Large intestine (tissue), 3 donors: ENCODE measurements around the gene TCN2. TPM values are rescaled to one million over a fixed set of nuclear protein-coding genes. Genes with fewer than 3 reads are reported as not detected.
A peak's percentile ranks its signal among the peaks of the same experiment; 100 is the strongest.
"Not testable (repeated sequence)": the region's sequence is repeated elsewhere in the genome, so short reads cannot be mapped to it uniquely, and the experiment has no call there.

Experiments used
- DNase-seq, 2 donors: peaks; one replicate each; pipeline versions ENCODE4 v3.0.0 to v3.0.0-alpha.2; 2013
- H3K27ac ChIP-seq: one replicate; pipeline ENCODE4 v1.5.1; 2013; ENCODE audit warnings: low read length
- H3K27me3 ChIP-seq: 2 replicates; pipeline ENCODE4 v1.6.1; 2013; ENCODE audit warnings: low read length; ENCODE audit not compliant: control insufficient read depth, insufficient read depth
- H3K36me3 ChIP-seq: 2 replicates; pipeline ENCODE4 v1.6.1; 2013; ENCODE audit warnings: low read length; ENCODE audit not compliant: control insufficient read depth, insufficient read depth
- H3K4me1 ChIP-seq: one replicate; pipeline ENCODE4 v1.6.1; 2013; ENCODE audit warnings: low read length; ENCODE audit not compliant: control insufficient read depth, insufficient read depth
- H3K4me3 ChIP-seq: one replicate; pipeline ENCODE4 v1.5.1; 2013; ENCODE audit warnings: low read length
- H3K9me3 ChIP-seq: one replicate; pipeline ENCODE4 v1.6.1; 2013; ENCODE audit warnings: mild to moderate bottlenecking, low read depth, low read length, moderate library complexity; ENCODE audit not compliant: control insufficient read depth
- WGBS: methylation state at CpG from one replicate; pipeline ENCODE4 v1.1.5; 2013; ENCODE audit warnings: low lambda C conversion rate; ENCODE audit not compliant: insufficient coverage; 5-methylcytosine and 5-hydroxymethylcytosine counted together
- polyA plus RNA-seq: library from polyadenylated mRNA; unstranded; fragments of 120-200 nt; gene quantifications from one replicate; pipeline ENCODE4 v1.2.1, GENCODE V29; 2013

The TCN2 gene
- polyA plus RNA-seq, 1 donor, result 44.6 TPM

- no peak overlapping the region for H3K4me3 ChIP-seq
- peaks cover 12% of the 10 kb centered on the region for H3K4me1 ChIP-seq
- peaks cover 16% of the 10 kb centered on the region for H3K36me3 ChIP-seq
- no peak for DNase-seq
- H3K27me3 ChIP-seq, result no peaks in the 10 kb centered on the region
- H3K9me3 ChIP-seq, result no peaks in the 10 kb centered on the region
- no peak overlapping the region for H3K27ac ChIP-seq
- no CpG with 5 or more reads among the region's 13 CpGs for WGBS
Observed at GRCh38 chr22:30664798-30665197, 57.8 kb downstream of the TCN2 start.

GRCh38 chr22:30665266-30665665 is 58.3 kb downstream of the TCN2 start:
- H3K27me3 ChIP-seq, result no peaks in the 10 kb centered on the region
- no peak overlapping the region for H3K27ac ChIP-seq
- WGBS, result 78% methylated on average over 1 of the region's 2 CpGs
- no peak for DNase-seq
- no peak overlapping the region for H3K4me3 ChIP-seq
- H3K4me1 ChIP-seq, result peaks cover 12% of the 10 kb centered on the region
- H3K36me3 ChIP-seq, result peaks cover 16% of the 10 kb centered on the region
- H3K9me3 ChIP-seq, result no peaks in the 10 kb centered on the region

- no peak for DNase-seq
- no peak overlapping the region for H3K4me3 ChIP-seq
- H3K27ac ChIP-seq, result no peak overlapping the region
- H3K27me3 ChIP-seq, result no peaks in the 10 kb centered on the region
- no peaks in the 10 kb centered on the region for H3K9me3 ChIP-seq
- no CpG with 5 or more reads among the region's 4 CpGs for WGBS
- H3K4me1 ChIP-seq, result peaks cover 12% of the 10 kb centered on the region
- peaks cover 16% of the 10 kb centered on the region for H3K36me3 ChIP-seq
Observed at GRCh38 chr22:30665786-30666185, 58.8 kb downstream of the TCN2 start.

- H3K36me3 ChIP-seq, result peaks cover 14% of the 10 kb centered on the region
- H3K27ac ChIP-seq, result peak overlapping the region; percentile 92
- H3K9me3 ChIP-seq, result no peaks in the 10 kb centered on the region
- peak overlapping the region; percentile 65 for H3K4me3 ChIP-seq
- DNase-seq, result peak; percentile 78 to 92
- H3K4me1 ChIP-seq, result peaks cover 12% of the 10 kb centered on the region
- no CpG with 5 or more reads among the region's 18 CpGs for WGBS
- H3K27me3 ChIP-seq, result no peaks in the 10 kb centered on the region
Observed at GRCh38 chr22:30667107-30667493, 60.1 kb downstream of the TCN2 start.

GRCh38 chr22:30667494-30668385 is 60.8 kb downstream of the TCN2 start, which contains the start of gene DUSP18:
DUSP18 (minus strand) TSS chr22:30667875; CDS start chr22:30664003, 3,872 bp downstream.
- Histone ChIP-seq H3K4me1 (peaks cover 12% of the 10 kb centered on the region), H3K27ac (peak within 1 kb of the TSS; percentile 92), H3K9me3 (no peaks in the 10 kb centered on the region), H3K27me3 (no peaks in the 10 kb centered on the region), H3K36me3 (peaks cover 8% of the 10 kb centered on the region), H3K4me3 (peak within 1 kb of the TSS; percentile 65)
- DNase-seq, result peak; percentile 94 to 97
- WGBS, result no CpG with 5 or more reads among the region's 77 CpGs

GRCh38 chr22:30668386-30668710 is 61.4 kb downstream of the TCN2 start:
- no CpG with 5 or more reads among the region's 10 CpGs for WGBS
- peak overlapping the region; percentile 92 for H3K27ac ChIP-seq

GRCh38 chr22:30671071-30671470 is 64.1 kb downstream of the TCN2 start:
- Histone ChIP-seq H3K27me3 (no peaks in the 10 kb centered on the region), H3K27ac (no peak overlapping the region), H3K4me3 (no peak overlapping the region), H3K9me3 (no peaks in the 10 kb centered on the region), H3K4me1 (peaks cover 10% of the 10 kb centered on the region), H3K36me3 (no peaks in the 10 kb centered on the region)
- no peak for DNase-seq
- no CpG with 5 or more reads among the region's 3 CpGs for WGBS

More at GRCh38 chr22:30668386-30668710, 61.4 kb downstream of the TCN2 start:
- DNase-seq, result no peak
- Histone ChIP-seq H3K9me3 (no peaks in the 10 kb centered on the region), H3K27me3 (no peaks in the 10 kb centered on the region), H3K4me3 (peak overlapping the region; percentile 65), H3K36me3 (peaks cover 5% of the 10 kb centered on the region), H3K4me1 (peaks cover 12% of the 10 kb centered on the region)

- Histone ChIP-seq H3K27ac (no peak overlapping the region), H3K9me3 (no peaks in the 10 kb centered on the region), H3K4me3 (no peak overlapping the region), H3K27me3 (no peaks in the 10 kb centered on the region), H3K4me1 (peaks cover 5% of the 10 kb centered on the region), H3K36me3 (no peaks in the 10 kb centered on the region)
- DNase-seq, result no peak
- WGBS, result no CpG with 5 or more reads among the region's 4 CpGs
Observed at GRCh38 chr22:30673136-30673535, 66.2 kb downstream of the TCN2 start.

- Histone ChIP-seq H3K4me1 (no peaks in the 10 kb centered on the region), H3K4me3 (no peak overlapping the region), H3K9me3 (no peaks in the 10 kb centered on the region), H3K27me3 (no peaks in the 10 kb centered on the region), H3K27ac (no peak overlapping the region), H3K36me3 (no peaks in the 10 kb centered on the region)
- WGBS, result 83% methylated on average over 1 of the region's 6 CpGs
- DNase-seq, result no peak
Observed at GRCh38 chr22:30674482-30674881, 67.5 kb downstream of the TCN2 start.

GRCh38 chr22:30675436-30675835 is 68.5 kb downstream of the TCN2 start:
- peak in 1 of 2 donors; percentile 41 for DNase-seq
- H3K27ac ChIP-seq, result no peak overlapping the region
- WGBS, result no CpG with 5 or more reads among the region's 9 CpGs
- no peaks in the 10 kb centered on the region for H3K27me3 ChIP-seq
- H3K4me3 ChIP-seq, result no peak overlapping the region
- no peaks in the 10 kb centered on the region for H3K36me3 ChIP-seq
- H3K9me3 ChIP-seq, result no peaks in the 10 kb centered on the region
- H3K4me1 ChIP-seq, result no peaks in the 10 kb centered on the region

GRCh38 chr22:30676565-30676964 is 69.6 kb downstream of the TCN2 start:
- not testable (repeated sequence) for H3K36me3 ChIP-seq, H3K4me1 ChIP-seq, H3K4me3 ChIP-seq, H3K27me3 ChIP-seq, DNase-seq, H3K27ac ChIP-seq, H3K9me3 ChIP-seq
- 100% methylated on average over 1 of the region's 3 CpGs for WGBS
